Right forelimb (tissue), 1 donor: ENCODE measurements around the gene TRPM4.
"Not testable (repeated sequence)": the region's sequence is repeated elsewhere in the genome, so short reads cannot be mapped to it uniquely, and the experiment has no call there.

Experiments used
- DNase-seq: peaks from one replicate; pipeline ENCODE4 v3.0.0-alpha.2; 2018

Gene TRPM4

DNA sequence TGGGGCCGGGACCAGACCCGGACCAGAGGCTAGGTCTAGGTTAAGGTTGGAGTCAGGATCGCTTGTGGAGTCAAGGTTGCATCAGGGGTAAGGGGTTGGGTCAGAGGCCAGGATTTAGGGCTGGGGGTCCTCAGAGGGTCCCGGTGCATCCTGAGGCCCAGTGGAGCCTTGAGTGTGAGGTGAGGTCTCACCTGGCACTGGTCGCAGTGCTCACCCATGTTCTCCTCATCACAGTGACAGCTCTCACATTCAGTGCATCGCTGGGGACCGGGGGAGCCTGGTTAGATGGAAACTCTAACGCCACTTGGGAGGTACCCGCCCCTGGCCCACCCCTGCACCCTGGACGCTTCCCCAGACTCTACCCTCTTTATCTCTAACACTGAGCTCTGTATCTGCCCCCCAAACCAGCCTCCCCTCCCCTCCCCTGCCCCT lies 5.5 kb upstream of the TRPM4 start:
- DNase-seq: no peak

DNA sequence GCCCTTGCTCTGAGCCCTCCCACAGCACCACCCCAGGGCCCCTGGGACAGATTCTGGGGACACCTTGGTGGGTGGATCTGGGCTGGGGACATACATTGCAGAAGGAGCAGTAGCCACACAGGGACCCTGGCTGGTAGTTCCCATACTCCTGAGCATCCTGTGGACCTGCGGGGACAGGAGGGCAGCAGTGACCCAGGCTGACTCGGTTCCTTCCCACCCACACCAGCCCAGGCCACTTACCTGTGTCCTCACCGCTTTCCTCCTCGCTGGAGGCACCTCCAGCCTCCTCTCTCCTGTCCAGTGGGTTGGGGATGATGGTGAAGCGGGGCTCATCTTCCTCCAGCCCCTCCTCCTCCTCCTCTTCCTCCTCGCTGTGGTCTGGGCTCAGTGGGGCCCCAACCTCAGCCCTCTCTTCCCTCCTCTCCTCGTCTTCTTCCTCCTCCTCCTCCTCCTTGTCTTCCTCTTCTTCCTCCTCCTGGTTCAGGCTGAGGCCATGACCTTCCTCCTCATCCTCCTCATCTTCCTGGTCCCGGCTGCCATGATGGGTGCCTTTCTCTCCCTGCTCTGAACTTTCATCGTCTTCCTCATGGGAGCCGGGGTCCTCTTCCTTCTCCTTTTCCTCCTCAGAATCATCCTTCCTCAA lies 4.3 kb upstream of the TRPM4 start:
- no peak for DNase-seq

DNA sequence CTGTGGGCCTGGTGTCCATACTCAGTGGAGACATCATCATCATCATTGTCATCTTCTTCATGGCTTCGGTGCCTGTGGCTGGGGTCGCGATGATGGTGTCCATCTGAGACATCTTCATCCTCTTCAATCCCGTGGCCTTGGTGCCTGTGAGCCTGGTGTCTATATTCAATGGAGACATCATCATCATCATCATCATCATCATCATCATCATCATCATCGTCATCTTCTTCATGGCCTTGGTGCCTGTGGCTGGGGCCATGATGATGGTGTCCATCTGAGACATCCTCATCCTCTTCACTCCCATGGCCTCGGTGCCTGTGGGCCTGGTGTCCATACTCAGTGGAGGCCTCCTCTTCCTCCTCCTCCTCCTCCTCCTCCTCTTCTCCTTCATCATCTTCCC lies 3.3 kb upstream of the TRPM4 start:
- no peak for DNase-seq

DNA sequence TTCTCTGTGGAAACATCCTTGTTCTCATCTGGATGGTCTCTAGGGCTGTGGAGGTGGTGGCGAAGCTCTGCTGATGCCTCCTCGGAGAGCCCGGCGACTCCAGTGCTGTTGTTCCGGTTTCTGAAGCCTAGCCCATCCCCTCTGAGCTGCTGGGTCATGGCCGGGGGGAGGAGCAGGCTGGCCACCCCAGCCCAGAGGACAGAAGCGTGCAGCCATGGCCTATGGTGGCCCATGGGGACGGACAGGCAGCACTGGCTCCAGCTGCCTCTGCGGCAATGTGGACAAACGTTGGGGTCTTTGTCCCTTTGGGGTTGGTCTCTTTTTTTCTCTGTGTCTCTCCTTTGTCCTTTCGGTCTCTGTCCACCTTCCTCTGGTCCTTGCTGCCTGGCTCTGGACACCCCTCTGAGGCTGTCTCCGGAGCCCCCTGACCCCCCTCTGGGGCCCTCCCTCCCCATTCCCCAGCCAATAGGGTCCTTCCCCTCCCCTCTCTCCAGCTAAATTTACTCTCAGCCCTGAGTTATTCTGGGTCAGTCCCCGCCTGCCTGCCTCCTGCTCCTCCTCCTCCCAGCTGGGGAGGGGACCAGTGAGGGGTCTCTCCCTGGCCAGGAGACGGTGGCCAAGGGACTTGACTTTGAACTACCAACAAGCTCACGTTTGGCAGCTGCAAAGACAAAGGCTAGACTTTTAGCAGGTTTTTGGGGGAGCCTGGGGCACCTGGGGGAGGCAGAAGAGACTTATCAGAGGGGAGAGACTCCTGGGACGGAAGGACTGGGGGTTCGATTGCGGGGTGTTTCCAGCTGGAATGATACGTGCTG lies 2.4 kb upstream of the TRPM4 start, which contains the start of gene HRC:
HRC (minus strand) TSS at position 392 of the 815 bp plus-strand sequence; CDS start at position 233, 159 bp downstream.
- peak; percentile 63 for DNase-seq

DNA sequence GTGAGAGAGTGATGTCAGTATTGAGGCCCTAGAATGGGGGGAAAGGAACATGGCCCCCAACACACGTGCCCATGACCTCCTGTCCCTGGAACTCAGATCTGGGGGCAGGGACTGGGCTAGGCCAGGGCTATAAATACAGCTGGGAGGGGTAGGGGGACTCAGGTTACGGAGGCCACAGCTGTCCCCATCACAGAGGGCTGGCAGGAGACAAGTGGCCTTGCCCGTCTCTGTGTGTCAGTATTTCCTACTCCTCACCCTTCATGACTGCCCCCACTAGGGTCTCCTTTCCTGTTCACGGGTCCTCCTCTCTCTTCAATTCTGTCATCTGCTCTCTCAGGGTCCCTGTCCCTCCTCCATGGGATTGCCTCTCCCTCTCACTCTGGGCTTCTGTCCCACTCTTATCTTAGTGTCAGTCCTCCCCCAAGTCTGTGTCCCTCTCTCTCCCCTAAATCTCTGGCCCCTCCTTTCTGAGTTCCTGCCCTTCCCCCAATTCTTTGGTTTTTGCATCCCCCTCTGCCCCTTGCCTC lies 1.7 kb upstream of the TRPM4 start:
- DNase-seq: peak; percentile 66

DNA sequence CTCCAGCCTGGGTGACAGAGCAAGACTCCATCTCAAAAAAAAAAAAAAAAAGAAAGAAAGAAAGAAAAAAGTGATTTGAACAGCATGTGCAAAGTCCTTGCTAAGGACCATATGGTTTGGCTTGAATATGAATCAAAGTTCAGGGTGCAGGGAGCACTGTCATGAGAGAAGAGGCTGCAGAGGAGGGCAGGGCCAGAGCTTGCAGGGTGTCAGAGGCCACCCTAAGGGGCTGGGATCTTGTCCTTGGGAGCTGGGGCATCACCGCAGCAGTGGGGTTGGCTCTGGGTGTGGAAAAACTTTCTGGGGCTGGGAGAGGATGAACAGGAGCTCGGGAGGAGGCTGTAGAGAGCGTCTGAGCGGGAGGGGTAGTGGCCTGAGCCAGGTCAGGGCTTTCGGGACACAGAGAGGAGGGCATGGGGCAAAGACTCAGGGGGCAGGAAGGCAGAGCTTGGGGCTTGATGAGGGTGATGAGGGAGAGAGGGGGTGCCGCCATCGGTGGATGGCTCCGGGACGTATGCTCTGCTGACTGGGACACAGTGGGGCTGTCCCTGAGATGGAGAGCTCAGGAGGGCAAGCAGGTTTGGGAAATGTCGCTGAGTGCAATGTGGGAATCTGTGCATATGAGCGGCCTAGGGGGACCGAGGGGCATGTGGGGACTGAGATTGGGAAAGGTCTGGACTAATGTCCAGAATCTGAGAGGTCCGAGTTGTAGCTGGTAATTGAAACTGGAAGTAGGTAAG lies 3.0 kb downstream of the TRPM4 start:
- no peak for DNase-seq

DNA sequence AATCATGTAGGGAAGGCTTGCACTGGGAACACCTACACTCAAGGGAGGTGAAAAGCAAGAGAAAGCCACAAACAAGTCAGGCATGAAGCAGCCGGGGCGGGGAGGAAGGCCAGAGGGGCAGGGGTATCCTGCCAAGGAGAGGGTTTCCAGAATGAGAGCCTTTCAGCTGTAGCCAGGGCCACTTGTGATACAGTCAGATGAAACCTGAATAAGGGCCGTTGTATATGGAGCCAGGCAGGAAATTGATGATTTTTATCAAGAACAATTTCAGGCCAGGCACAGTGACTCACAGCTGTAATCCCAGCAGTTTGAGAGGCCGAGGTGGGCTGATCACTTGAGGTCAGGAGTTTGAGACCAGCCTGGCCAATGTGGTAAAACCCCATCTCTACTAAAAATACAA lies 4.4 kb downstream of the TRPM4 start:
- no peak for DNase-seq

DNA sequence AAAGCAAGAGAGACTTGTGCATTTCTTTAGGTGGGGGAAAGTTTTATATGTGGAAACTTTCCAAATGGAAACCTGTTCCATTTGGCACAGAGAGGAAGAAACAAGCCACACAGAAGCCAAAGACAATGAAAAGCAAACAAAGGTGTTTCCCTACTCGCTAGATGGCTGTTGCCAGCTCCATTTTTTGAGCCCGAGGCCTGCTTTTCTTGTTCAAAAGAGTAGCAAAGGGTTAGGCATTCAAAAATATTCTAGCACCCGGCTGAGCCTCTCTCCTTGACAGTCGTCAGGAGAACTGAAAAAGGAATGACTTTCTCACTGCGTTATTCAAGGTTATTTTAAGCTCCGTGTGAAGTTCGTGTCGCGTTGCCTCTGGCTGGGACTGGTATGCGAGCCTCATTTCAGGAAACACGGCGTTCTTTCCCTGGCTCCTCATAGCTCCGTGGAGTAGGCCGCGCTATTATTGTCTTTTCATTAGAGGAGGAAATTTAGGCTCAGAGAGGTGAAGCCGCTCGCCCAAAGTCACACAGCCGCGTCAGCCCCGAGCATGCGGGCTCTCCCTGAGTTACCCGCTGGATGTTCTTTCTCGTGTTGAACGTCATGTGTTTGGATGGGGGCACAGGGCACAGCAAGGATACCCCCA lies 7.6 kb downstream of the TRPM4 start:
- no peak for DNase-seq

DNA sequence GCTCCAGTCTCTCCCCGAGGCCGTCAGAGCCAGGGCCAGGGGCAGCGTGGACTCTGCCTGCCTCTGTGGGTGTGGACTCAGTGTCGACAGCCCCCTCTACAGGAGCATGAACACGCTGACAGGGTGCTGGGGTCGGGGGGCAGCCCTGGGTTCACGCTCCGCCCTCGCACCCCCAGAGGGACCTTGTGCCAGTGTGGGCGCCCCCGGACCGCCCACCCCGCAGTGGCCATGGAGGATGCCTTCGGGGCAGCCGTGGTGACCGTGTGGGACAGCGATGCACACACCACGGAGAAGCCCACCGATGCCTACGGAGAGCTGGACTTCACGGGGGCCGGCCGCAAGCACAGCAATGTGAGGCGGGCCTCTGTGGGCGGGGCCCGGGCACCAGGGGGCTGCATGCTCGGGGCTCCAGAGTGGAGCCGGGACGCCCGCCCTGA lies 8.3 kb downstream of the TRPM4 start:
- DNase-seq: no peak

DNA sequence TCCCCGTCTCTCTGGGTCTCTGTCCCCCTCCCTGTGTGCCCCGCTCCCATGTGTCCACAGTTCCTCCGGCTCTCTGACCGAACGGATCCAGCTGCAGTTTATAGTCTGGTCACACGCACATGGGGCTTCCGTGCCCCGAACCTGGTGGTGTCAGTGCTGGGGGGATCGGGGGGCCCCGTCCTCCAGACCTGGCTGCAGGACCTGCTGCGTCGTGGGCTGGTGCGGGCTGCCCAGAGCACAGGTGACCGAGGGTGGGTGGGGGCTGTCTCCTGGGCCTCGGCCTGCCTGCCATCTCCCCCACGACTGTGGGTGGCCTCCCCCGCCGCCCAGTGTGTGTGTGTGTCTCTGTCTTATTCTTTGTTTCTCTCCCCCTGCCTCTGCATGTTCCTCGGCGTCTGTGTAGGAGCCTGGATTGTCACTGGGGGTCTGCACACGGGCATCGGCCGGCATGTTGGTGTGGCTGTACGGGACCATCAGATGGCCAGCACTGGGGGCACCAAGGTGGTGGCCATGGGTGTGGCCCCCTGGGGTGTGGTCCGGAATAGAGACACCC lies 10.3 kb downstream of the TRPM4 start:
- no peak for DNase-seq

DNA sequence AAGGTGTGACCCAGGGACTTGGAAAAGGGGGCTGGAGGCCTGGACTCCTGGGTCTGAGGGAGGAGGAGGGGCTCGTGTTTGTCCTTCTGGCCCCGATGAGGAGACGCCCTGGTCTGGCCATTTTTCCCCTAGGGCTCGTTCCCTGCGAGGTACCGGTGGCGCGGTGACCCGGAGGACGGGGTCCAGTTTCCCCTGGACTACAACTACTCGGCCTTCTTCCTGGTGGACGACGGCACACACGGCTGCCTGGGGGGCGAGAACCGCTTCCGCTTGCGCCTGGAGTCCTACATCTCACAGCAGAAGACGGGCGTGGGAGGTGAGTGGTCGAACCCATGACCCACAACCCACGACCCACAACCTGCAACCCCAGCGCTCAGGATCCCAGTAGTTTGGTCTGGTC lies 10.8 kb downstream of the TRPM4 start:
- DNase-seq: no peak

DNA sequence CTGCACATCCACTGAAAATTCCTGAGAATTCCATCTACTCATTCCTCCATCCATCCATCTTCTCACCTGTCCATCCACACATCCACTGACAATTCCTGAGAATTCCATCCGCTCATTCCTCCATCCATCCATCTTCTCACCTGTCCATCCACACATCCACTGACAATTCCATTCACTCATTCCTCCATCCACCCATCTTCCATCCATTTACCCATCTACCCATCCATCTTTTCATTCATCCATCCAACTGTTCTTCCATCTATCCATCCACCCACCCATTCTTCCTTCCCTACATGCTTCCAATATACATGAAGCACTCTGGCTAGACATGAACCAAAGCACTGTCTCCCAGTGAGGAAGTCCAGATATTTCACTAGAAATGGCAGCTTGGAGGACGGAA lies 15.6 kb downstream of the TRPM4 start:
- no peak for DNase-seq

DNA sequence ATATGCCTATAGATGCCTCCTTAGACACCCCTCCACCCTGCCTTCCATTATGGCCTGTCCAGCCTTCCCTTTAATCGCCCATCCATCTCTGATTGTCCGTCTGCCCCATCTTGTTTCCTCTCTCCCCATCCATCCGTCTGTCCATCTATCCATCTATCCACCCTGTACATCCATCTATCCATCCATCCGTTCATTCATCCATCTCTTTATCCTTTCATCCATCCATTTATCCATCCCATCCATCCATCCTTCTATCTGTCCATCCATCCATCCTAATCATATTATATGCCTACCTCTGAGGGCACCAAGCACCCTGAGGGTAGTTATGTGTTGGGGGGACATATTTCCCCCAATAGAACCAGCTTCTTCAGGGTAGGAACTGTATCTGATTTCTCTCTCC lies 23.1 kb downstream of the TRPM4 start:
- no peak for DNase-seq

DNA sequence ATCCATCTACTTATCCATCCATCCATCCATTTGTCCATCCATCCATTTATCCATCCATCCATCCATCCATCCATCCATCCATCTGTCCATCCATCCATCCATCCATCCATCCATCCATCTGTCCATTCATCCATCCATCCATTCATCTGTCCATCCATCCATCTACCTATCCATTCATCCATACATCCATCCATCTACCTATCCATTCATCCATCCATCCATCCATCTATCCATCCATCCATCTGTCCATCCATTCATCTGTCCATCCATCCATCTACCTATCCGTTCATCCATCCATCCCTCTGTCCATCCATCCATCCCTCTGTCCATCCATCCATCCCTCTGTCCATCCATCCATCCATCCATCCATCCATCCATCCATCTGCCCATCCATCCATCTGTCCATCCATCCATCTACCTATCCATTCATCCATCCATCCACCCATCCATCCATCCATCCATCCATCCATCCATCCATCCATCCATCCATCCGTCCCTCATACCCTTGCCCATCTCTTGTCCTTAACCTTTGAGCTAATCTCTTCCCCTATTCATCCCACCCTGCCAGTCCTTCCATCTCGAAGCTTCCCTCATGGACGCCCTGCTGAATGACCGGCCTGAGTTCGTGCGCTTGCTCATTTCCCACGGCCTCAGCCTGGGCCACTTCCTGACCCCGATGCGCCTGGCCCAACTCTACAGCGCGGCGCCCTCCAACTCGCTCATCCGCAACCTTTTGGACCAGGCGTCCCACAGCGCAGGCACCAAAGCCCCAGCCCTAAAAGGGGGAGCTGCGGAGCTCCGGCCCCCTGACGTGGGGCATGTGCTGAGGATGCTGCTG lies 24.6 kb downstream of the TRPM4 start:
- DNase-seq: not testable (repeated sequence)

DNA sequence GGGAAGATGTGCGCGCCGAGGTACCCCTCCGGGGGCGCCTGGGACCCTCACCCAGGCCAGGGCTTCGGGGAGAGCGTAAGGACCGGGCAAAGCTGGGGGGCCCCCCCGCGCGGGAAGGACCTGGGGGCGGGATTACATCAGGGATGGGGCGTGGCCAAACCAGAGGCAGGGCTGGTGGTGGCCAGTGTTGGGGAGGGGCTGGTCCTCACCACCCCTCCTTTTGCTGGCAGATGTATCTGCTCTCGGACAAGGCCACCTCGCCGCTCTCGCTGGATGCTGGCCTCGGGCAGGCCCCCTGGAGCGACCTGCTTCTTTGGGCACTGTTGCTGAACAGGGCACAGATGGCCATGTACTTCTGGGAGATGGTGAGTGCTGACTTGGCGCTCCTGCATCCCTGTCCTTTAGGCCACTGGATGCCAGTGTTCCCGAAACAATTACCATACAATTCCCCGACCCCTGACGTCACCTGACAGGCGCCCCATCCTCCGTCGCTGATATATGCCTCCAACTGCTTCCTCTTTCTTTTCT lies 25.3 kb downstream of the TRPM4 start:
- DNase-seq: no peak

DNA sequence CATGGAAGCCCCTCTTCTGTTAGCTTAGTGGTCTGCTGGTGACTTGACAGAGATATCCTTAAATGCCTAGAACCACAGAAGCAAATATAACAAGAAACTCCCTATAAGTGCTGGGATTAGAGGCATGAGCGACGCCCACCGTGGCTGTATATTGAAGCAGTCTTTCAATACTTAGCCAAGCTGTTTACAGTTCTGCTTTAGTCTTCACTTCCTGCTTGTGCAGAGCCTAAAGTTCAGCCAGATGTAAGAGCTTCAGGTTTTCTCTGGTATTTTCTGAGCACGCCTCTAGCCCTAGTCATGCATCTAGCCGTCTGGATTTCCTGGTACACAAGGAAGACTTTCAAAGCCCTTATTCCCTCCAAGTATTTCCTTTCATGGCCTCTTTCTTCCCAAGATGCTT lies 28.5 kb downstream of the TRPM4 start:
- DNase-seq: no peak

DNA sequence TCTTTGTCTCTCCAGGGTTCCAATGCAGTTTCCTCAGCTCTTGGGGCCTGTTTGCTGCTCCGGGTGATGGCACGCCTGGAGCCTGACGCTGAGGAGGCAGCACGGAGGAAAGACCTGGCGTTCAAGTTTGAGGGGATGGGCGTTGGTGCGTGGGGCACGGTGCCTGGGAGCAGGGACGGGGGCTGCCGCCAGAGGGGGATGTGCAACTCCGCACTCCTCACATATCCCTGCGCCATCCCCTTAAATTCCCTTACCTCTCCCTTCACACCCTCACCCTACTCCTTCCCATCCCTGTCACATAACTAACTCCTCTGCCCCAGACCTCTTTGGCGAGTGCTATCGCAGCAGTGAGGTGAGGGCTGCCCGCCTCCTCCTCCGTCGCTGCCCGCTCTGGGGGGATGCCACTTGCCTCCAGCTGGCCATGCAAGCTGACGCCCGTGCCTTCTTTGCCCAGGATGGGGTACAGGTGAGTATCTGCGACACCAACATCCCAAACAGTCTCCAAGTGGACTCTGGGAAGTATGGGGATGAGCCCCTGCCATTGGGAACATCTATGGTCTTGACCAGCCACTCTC lies 31.1 kb downstream of the TRPM4 start:
- no peak for DNase-seq

DNA sequence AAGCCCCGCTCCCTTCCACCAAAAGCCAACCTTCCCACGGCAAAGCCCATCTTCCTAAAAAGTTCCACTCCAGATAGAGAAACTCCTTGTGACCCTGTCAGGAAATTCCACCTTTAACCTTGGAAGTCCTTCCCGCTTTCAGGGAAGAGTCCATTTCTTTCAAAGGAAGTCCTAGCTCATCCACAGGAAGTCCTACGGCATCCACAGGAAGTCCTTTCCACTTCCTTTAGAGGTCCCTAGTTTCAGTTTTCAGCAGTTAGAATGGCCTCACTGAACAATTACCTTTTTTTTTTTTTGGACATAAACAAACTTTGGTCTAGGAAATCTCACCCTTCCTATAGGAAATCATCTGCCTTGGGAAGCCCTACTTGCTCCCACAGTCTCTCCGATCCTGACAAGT lies 31.7 kb downstream of the TRPM4 start:
- DNase-seq: no peak

DNA sequence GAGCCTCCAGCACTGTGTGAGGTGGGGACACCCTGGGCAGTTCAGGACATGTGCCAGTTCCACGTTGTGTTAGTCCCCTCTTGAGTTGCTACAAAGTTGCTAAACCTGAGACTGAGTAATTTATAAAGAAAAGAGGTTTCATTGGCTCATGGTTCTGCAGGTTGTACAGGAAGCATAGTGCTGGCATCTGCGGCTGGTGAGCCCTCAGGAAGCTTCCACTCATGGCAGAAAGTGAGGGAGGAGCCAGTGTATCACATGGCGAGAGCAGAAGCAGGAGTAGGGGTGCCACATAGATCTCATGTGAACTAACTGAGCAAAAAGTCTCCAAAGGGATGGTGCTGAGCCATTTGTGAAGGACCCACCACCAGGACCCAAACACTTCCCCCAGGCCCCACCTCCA lies 33.2 kb downstream of the TRPM4 start:
- DNase-seq: no peak

DNA sequence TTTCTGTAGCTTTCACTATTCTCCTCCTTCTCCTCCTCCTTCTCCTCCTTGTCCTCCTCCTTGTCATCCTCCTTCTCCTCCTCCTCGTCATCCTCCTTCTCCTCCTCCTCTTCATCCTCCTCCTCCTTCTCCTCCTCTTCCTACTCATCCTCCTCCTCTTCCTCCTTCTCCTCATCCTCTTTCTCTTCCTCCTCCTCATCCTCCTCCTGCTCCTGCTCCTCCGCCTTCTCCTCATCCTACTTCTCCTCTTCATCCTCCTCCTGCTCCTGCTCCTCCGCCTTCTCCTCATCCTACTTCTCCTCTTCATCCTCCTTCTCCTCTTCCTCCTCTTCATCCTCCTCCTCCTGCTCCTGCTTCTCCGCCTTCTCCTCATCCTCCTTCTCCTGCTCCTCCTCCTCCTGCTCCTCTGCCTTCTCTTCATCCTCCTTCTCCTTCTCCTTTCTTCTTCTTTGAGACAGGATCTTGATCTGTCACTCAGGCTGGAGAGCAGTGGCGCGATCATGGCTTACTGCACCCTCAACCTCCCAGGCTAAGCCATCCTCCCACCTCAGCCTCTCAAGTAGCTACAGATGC lies 36.3 kb downstream of the TRPM4 start:
- no peak for DNase-seq

DNA sequence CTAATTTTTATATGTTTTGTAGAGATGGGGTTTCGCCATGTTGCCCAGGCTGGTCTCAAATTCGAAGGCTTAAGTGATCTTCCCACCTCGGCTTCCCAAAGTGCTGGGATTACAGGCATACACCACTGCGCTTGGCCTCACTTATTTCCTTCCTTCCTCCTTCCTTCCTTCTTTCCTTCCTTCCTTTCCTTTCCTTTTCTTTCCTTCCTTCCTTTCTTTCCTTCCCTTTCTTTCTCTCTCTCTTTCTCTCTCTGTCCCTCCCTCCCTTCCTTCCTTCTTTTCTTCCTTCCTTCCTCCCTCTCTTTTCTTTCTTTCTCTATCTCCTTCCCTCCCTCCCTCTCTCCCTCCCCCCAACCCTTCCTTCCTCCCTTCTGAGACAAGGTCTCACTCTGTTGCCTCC lies 36.8 kb downstream of the TRPM4 start:
- no peak for DNase-seq
